HL-60 (cell line): ENCODE results near the gene ITGA8.

Experiments used
- DNase-seq, 2 experiments: peaks; one replicate each; pipeline ENCODE4 v3.0.0-alpha.2; 2010 to 2020; ENCODE audit warnings: low read depth in 1 of 2, low spot score in 1 of 2
- H3K27ac ChIP-seq: fragments of 250-450 bp; sonication (Bioruptor Pico); replicated peaks from 2 replicates; pipeline ENCODE4 v1.5.1; 2020; ENCODE audit warnings: mild to moderate bottlenecking, moderate library complexity
- H3K27me3 ChIP-seq: fragments of 250-450 bp; sonication (Bioruptor Pico); 2 replicates; pipeline ENCODE4 v1.5.1; 2021; ENCODE audit warnings: mild to moderate bottlenecking, moderate library complexity; ENCODE audit not compliant: insufficient read depth, poor library complexity, severe bottlenecking
- H3K4me3 ChIP-seq: replicated peaks from 2 replicates; pipeline ENCODE4 v1.5.1; 2011; ENCODE audit warnings: mild to moderate bottlenecking, control low read depth, low read length; ENCODE audit not compliant: insufficient read depth
- CTCF ChIP-seq: IDR thresholded peaks from one replicate; pipeline ENCODE4 v1.5.1; 2011; ENCODE audit warnings: low read length, control low read depth, inconsistent platforms; ENCODE audit not compliant: insufficient read depth
- GABPA ChIP-seq: IDR thresholded peaks from 2 replicates; pipeline ENCODE4 v1.6.1; 2012; ENCODE audit warnings: low read depth
- POLR2AphosphoS5 ChIP-seq: IDR thresholded peaks from 2 replicates; pipeline ENCODE4 v1.6.1; 2012; ENCODE audit warnings: low read depth
- REST ChIP-seq: IDR thresholded peaks from 2 replicates; pipeline ENCODE4 v1.6.1; 2012; ENCODE audit warnings: low read depth; ENCODE audit not compliant: insufficient replicate concordance
- SPI1 ChIP-seq: IDR thresholded peaks from 2 replicates; pipeline ENCODE4 v1.6.1; 2012; ENCODE audit warnings: low read depth, mild to moderate bottlenecking, borderline replicate concordance

The ITGA8 gene

GRCh38 chr10:15528859-15529239 is 190.9 kb downstream of the ITGA8 start:
- H3K27me3 ChIP-seq = no peaks in the 10 kb centered on the region
- H3K4me3 ChIP-seq = no peak overlapping the region
- TF ChIP-seq CTCF = no peak
- TF ChIP-seq GABPA = no peak
- no peak for TF ChIP-seq SPI1
- no peak for TF ChIP-seq REST
- H3K27ac ChIP-seq = no peak overlapping the region
- DNase-seq = no peak

DNA sequence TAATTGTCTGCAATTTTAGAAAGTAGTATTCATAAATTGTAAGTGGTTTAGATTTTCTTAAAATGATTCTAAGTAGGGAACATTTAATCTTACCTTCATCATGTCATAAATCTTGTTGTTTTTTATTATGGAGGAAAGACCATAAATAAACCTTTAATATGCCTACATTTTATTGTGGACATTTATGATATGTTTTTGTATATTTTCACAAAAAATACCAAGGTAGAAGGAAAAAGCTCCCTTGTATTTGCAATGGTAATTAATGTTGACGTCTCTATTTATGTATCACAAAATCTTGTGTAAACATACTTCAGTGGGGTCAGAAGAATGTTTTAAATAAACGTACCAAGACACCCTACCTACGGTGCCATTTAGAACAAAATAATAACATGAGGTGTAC is 193.0 kb downstream of the ITGA8 start:
- TF ChIP-seq SPI1 (no peak), POLR2AphosphoS5 (no peak), CTCF (no peak)
- H3K27me3 ChIP-seq = no peaks in the 10 kb centered on the region
- H3K27ac ChIP-seq = no peak overlapping the region
- H3K4me3 ChIP-seq = no peak overlapping the region
- DNase-seq = no peak

DNA sequence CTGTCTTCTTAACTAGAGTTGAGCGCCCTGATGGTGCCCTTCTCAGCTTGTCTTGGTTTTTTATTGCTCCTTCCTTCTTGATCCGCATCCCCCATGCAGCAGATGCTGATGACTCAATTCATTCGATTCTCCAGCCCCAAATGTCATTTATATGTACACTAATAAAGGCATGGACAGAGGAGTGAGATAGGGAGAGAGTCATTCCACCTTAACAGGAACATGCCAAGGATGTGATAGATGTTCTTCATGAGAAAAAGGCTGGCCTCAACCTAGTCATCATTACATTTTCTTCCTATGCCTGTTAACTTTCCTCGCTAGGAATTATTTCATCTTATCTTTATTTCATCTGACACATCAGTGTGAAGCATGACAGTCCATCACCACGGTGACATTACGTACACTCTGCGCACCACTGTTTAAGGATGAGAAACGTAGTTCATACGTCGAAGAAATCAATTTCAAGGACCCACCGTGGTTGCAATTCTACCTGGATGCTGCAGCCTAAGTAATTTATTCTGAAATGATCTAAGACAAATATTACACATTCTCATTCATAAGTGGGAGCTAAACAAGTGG is 198.3 kb downstream of the ITGA8 start:
- no peaks in the 10 kb centered on the region for H3K27me3 ChIP-seq
- TF ChIP-seq REST (no peak), CTCF (no peak), POLR2AphosphoS5 (no peak), GABPA (no peak), SPI1 (no peak)
- H3K4me3 ChIP-seq = no peak overlapping the region
- H3K27ac ChIP-seq = no peak overlapping the region
- no peak for DNase-seq

GRCh38 chr10:15518250-15518649 is 201.5 kb downstream of the ITGA8 start:
- no peak for TF ChIP-seq GABPA
- no peak for TF ChIP-seq CTCF
- TF ChIP-seq POLR2AphosphoS5 = no peak
- TF ChIP-seq SPI1 = no peak
- no peak for TF ChIP-seq REST
- Histone ChIP-seq H3K27ac (no peak overlapping the region), H3K27me3 (no peaks in the 10 kb centered on the region), H3K4me3 (no peak overlapping the region)
- DNase-seq = no peak
